Mesothelial cell of epicardium (in vitro differentiated cells): ENCODE data around the gene FER. TPM values are rescaled to one million over a fixed set of nuclear protein-coding genes. Genes with fewer than 3 reads are reported as not detected.

ENCODE experiments used
- DNase-seq, 2 experiments: peaks; one replicate each; pipeline ENCODE4 v3.0.0; 2021; ENCODE audit warnings: low spot score in 2 of 2; ENCODE audit not compliant: unreplicated experiment in 2 of 2
- H3K27ac Mint-ChIP-seq: 2 replicates; pipeline ENCODE4 v1.8.0; 2021; ENCODE audit warnings: mixed read lengths
- H3K27me3 Mint-ChIP-seq: 2 replicates; pipeline ENCODE4 v1.8.0; 2021; ENCODE audit warnings: low read depth, mixed read lengths
- H3K36me3 Mint-ChIP-seq: 2 replicates; pipeline ENCODE4 v1.8.0; 2021; ENCODE audit warnings: mixed read lengths
- H3K4me1 Mint-ChIP-seq: 2 replicates; pipeline ENCODE4 v1.8.0; 2021; ENCODE audit warnings: mixed read lengths
- H3K4me3 Mint-ChIP-seq: 2 replicates; pipeline ENCODE4 v1.8.0; 2021; ENCODE audit warnings: mild to moderate bottlenecking, moderate library complexity, mixed read lengths
- H3K9me3 Mint-ChIP-seq: 2 replicates; pipeline ENCODE4 v1.8.0; 2021; ENCODE audit warnings: mixed read lengths
- total RNA-seq: library from RNA; stranded (reverse); gene quantifications from 3 replicates; pipeline ENCODE4 v1.2.1, GENCODE V29; 2021
- TF ChIP-seq, protein P1 (sequence below): fragments of 200-600 bp; sonication (generic); IDR thresholded peaks from one replicate; pipeline ENCODE4 v1.5.0; 2021; ENCODE audit warnings: antibody characterized with exemption; ENCODE audit not compliant: unreplicated experiment

The FER gene
- total RNA-seq, 1 donor from 2014 or later = 44.3 TPM

DNA sequence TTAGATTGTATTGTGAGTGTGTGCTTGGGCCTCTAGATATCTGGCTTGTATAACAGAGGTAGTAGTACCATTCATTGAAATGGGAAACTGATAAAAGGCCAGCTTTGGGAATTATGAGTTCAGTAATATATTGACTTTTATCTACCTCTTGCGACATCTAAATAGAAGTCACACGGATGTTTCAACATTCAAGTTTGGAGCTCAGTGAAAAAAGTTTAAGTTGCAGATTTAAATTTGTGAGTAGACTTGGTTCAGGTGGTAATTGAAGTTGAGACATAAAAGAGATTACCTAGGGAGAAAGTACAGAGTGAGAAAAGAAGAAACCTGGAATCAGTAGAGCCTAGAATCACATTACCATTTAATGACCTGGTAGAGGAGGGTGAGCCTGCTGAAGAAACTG is 189.5 kb downstream of the FER start:
- Mint-ChIP-seq H3K4me3 (no peak overlapping the region), H3K9me3 (peaks cover 12% of the 10 kb centered on the region), H3K36me3 (peaks cover 11% of the 10 kb centered on the region), H3K27ac (no peak overlapping the region), H3K27me3 (no peaks in the 10 kb centered on the region), H3K4me1 (no peaks in the 10 kb centered on the region)
- no peak for DNase-seq
- TF ChIP-seq, protein P1, sequence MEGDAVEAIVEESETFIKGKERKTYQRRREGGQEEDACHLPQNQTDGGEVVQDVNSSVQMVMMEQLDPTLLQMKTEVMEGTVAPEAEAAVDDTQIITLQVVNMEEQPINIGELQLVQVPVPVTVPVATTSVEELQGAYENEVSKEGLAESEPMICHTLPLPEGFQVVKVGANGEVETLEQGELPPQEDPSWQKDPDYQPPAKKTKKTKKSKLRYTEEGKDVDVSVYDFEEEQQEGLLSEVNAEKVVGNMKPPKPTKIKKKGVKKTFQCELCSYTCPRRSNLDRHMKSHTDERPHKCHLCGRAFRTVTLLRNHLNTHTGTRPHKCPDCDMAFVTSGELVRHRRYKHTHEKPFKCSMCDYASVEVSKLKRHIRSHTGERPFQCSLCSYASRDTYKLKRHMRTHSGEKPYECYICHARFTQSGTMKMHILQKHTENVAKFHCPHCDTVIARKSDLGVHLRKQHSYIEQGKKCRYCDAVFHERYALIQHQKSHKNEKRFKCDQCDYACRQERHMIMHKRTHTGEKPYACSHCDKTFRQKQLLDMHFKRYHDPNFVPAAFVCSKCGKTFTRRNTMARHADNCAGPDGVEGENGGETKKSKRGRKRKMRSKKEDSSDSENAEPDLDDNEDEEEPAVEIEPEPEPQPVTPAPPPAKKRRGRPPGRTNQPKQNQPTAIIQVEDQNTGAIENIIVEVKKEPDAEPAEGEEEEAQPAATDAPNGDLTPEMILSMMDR = no peak

DNA sequence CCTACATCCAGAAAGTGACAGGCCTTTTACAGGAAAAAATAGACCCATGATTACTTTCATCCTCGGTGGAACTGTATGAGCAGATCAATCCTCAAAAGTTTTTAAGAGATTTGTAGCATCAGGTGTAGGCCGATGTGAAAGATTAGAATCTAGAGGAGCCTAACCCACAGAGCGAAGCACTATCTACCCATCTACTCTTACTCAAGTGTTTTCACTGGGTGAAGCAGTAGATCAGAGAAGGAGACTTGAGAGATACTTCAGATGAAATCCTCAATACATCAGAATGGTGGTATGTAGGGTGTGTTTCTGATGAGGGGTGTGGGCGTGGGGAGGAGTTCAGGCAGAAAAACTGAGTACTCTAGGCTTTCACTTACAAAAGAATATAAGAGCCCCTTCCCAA is 192.8 kb downstream of the FER start:
- no peak for DNase-seq
- Mint-ChIP-seq H3K27me3 (no peaks in the 10 kb centered on the region), H3K4me3 (no peak overlapping the region), H3K36me3 (no peaks in the 10 kb centered on the region), H3K27ac (no peak overlapping the region), H3K4me1 (no peaks in the 10 kb centered on the region), H3K9me3 (no peaks in the 10 kb centered on the region)
- TF ChIP-seq, protein P1 = no peak

DNA sequence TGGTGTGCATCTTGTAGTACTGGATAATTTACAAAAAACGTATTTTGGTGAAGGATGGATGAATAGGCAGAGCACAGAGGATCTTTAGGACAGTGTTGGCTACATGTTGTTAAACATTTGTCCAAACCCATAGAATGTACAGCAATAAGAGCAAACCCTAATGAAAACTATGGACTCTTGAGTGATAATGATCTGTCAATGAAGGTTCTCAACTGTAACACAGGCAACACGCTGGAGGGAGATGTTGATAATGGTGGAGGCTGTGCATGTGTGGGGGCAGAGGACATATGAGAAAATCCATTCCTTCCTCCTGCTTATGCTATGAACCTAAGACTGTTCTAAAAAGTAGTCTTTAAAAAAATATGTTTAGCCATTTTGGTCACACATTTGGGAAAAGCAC is 194.0 kb downstream of the FER start:
- H3K36me3 Mint-ChIP-seq = no peaks in the 10 kb centered on the region
- H3K4me1 Mint-ChIP-seq = no peaks in the 10 kb centered on the region
- no peak overlapping the region for H3K27ac Mint-ChIP-seq
- no peak overlapping the region for H3K4me3 Mint-ChIP-seq
- TF ChIP-seq, protein P1 = no peak
- H3K9me3 Mint-ChIP-seq = no peaks in the 10 kb centered on the region
- DNase-seq = no peak
- no peaks in the 10 kb centered on the region for H3K27me3 Mint-ChIP-seq

DNA sequence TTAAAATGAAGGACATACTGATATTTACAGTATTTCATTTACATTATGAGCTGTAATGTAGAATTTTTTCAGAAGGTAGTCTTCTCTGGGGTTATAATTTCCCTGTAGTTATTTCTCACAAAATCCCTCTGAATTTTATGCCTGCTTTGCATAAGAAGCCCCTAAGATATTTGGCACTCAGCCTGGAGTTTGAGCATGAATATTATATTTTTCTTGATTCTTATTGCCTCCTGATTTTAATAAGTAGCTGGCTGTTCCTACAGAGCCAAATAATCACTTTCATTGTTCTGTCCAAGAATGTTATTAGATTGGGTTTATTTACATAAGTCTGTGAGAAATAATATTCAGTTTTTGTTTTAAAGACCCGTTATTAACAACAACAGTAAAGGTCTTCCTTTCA is 195.0 kb downstream of the FER start:
- H3K27ac Mint-ChIP-seq = no peak overlapping the region

DNA sequence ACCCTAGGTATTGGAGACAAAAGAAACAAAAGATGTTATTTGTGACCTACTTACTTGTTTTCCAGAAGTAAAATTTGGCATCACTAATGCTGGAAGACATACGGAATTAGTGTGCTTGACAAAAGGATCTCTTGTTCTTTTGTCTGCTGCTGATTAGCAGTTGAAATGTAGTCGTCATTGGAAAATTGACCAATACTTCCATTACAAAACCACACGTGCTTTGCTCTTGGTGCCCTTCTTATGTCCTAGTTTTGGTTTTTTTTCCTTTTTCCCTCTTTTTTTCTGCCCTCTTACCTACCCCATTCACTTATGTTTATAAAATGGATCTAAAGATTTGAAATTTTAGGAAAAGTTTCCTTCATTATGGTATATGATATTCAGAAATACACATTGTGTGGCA is 197.4 kb downstream of the FER start:
- H3K27ac Mint-ChIP-seq = no peak overlapping the region

More for the DNA sequence above, 195.0 kb downstream of the FER start:
- H3K36me3 Mint-ChIP-seq = peaks cover 5% of the 10 kb centered on the region
- TF ChIP-seq, protein P1 = no peak
- no peak for DNase-seq
- no peaks in the 10 kb centered on the region for H3K4me1 Mint-ChIP-seq
- no peaks in the 10 kb centered on the region for H3K27me3 Mint-ChIP-seq
- no peak overlapping the region for H3K4me3 Mint-ChIP-seq
- H3K9me3 Mint-ChIP-seq = no peaks in the 10 kb centered on the region

More for the DNA sequence above, 197.4 kb downstream of the FER start:
- no peak for DNase-seq
- Mint-ChIP-seq H3K4me3 (no peak overlapping the region), H3K9me3 (no peaks in the 10 kb centered on the region), H3K36me3 (peaks cover 5% of the 10 kb centered on the region), H3K4me1 (no peaks in the 10 kb centered on the region), H3K27me3 (no peaks in the 10 kb centered on the region)
- TF ChIP-seq, protein P1 = no peak
